Keratinocyte (primary cell): Measurements from ENCODE around the gene NT5M. TPM values are rescaled to one million over a fixed set of nuclear protein-coding genes. Genes with fewer than 3 reads are reported as not detected.

Experiments used
- DNase-seq: peaks from one replicate; pipeline ENCODE4 v3.0.0-alpha.2; 2011; ENCODE audit warnings: low read depth, missing footprints, low spot score
- FAIRE-seq: peaks from 2 replicates; lab custom pipeline; 2011; peaks lifted over from hg19 to GRCh38; lab: Jason Lieb, UNC
- H2AFZ ChIP-seq: 2 replicates; pipeline ENCODE4 v1.6.0; 2012; ENCODE audit warnings: low read length, control low read depth, inconsistent platforms; ENCODE audit not compliant: control insufficient read depth
- H3K27ac ChIP-seq: 2 replicates; pipeline ENCODE4 v1.5.1; 2011; ENCODE audit warnings: low read length; ENCODE audit not compliant: control insufficient read depth, insufficient read depth
- H3K27me3 ChIP-seq: 3 replicates; pipeline ENCODE4 v1.6.0; 2011; ENCODE audit warnings: low read length; ENCODE audit not compliant: control insufficient read depth, insufficient read depth; ENCODE audit errors: extremely low read depth
- H3K36me3 ChIP-seq, 2 experiments: 2 replicates in 1 of 2; 3 replicates in 1 of 2; pipeline ENCODE4 v1.5.1; 2011; ENCODE audit warnings: low read length in 2 of 2, mild to moderate bottlenecking in 1 of 2; ENCODE audit not compliant: control insufficient read depth in 2 of 2, insufficient read depth in 2 of 2; ENCODE audit errors: extremely low read depth in 1 of 2
- H3K4me1 ChIP-seq: 3 replicates; pipeline ENCODE4 v1.5.1; 2011; ENCODE audit warnings: low read length; ENCODE audit not compliant: control insufficient read depth, insufficient read depth; ENCODE audit errors: extremely low read depth
- H3K4me2 ChIP-seq: 3 replicates; pipeline ENCODE4 v1.6.0; 2011; ENCODE audit warnings: low read depth, low read length; ENCODE audit not compliant: control insufficient read depth, insufficient read depth; ENCODE audit errors: extremely low read depth
- H3K4me3 ChIP-seq, 3 experiments: fragments of 200-600 bp in 1 of 3; sonication (generic) in 1 of 3; 2 replicates in 2 of 3; 3 replicates in 1 of 3; pipeline ENCODE4 v1.5.1; 2011 to 2016; ENCODE audit warnings: low read length in 3 of 3, mild to moderate bottlenecking in 3 of 3, control low read depth in 2 of 3, inconsistent platforms in 1 of 3, low read depth in 1 of 3, mixed read lengths in 1 of 3, mixed run types in 1 of 3, moderate library complexity in 1 of 3; ENCODE audit not compliant: control insufficient read depth in 2 of 3, insufficient read depth in 2 of 3; ENCODE audit errors: extremely low read depth in 1 of 3
- H3K79me2 ChIP-seq: 2 replicates; pipeline ENCODE4 v1.6.0; 2012; ENCODE audit warnings: low read length; ENCODE audit not compliant: control insufficient read depth, insufficient read depth
- H3K9ac ChIP-seq: 3 replicates; pipeline ENCODE4 v1.6.0; 2011; ENCODE audit warnings: low read length; ENCODE audit not compliant: control insufficient read depth, insufficient read depth; ENCODE audit errors: extremely low read depth
- H3K9me1 ChIP-seq: 3 replicates; pipeline ENCODE4 v1.6.0; 2011; ENCODE audit warnings: low read length; ENCODE audit not compliant: control insufficient read depth, insufficient read depth; ENCODE audit errors: extremely low read depth
- H3K9me3 ChIP-seq: 2 replicates; pipeline ENCODE4 v1.5.1; 2012; ENCODE audit warnings: low read depth, low read length; ENCODE audit not compliant: control insufficient read depth
- H4K20me1 ChIP-seq: 3 replicates; pipeline ENCODE4 v1.6.0; 2011; ENCODE audit warnings: low read length; ENCODE audit not compliant: control insufficient read depth, insufficient read depth; ENCODE audit errors: extremely low read depth
- CTCF ChIP-seq, 3 experiments: IDR thresholded peaks in 1 of 3; conservative IDR thresholded peaks in 1 of 3; optimal IDR thresholded peaks in 1 of 3; 2 replicates in 2 of 3; 3 replicates in 1 of 3; pipeline versions ENCODE3 to v1.5.1; 2011; ENCODE audit warnings: low read length in 3 of 3, mild to moderate bottlenecking in 3 of 3, moderate library complexity in 2 of 3, control low read depth in 1 of 3, inconsistent platforms in 1 of 3; ENCODE audit not compliant: insufficient read depth in 2 of 3; ENCODE audit errors: extremely low read depth in 1 of 3
- EZH2 ChIP-seq: IDR thresholded peaks from one replicate; pipeline ENCODE4 v1.6.1; 2012; ENCODE audit warnings: inconsistent platforms, mild to moderate bottlenecking, low read length, moderate library complexity
- dilution Hi-C: fragments of 300-500 bp; cut with MboI; formaldehyde crosslinking; loops from one replicate; pipeline ENCODE4 v1.7.0; 2020; ENCODE audit warnings: low sequenced_read_pairs; ENCODE audit not compliant: extremely low pct_ligation_motif_present
- polyA plus RNA-seq, 5 experiments: library from polyadenylated mRNA; depleted of rRNA in 3 of 5; stranded (reverse) in 3 of 5; stranded (forward) in 1 of 5; unstranded in 1 of 5; fragments of >200 nt; gene quantifications; 1 replicate in 1 of 5; 2 replicates in 3 of 5; 3 replicates in 1 of 5; pipeline versions ENCODE4 v1.2.1 to v1.2.3, GENCODE V29; 2011 to 2012; ENCODE audit warnings: missing spikeins in 2 of 5, low read depth in 1 of 5, low replicate concordance in 1 of 5

NT5M gene
- polyA plus RNA-seq, 1 donor (not counting 4 experiments of a cell fraction or from before 2014, with no cell fraction given): 0.16 TPM

- peak within 1 kb of the TSS; percentile 92 for H3K27ac ChIP-seq
- H3K4me1 ChIP-seq: peaks cover 17% of the 10 kb centered on the region
- H3K36me3 ChIP-seq: peaks cover 0 to 2% of the 10 kb centered on the region in 2 experiments
- peak within 1 kb of the TSS; percentile 94 for H2AFZ ChIP-seq
- H3K9ac ChIP-seq: peak within 1 kb of the TSS; percentile 97
- H3K27me3 ChIP-seq: no peaks in the 10 kb centered on the region
- peak within 1 kb of the TSS; percentile 90 for H3K4me2 ChIP-seq
- dilution Hi-C loops: no loop called here
- FAIRE-seq (peak; percentile 80), DNase-seq (peak; percentile 71)
- peaks cover 3% of the 10 kb centered on the region for H3K9me1 ChIP-seq
- TF ChIP-seq EZH2 (no peak), CTCF (optimal IDR thresholded peaks at IDR 0.05 in 1 of 3, IDR thresholded peaks at IDR 0.05 in 1 of 3, conservative IDR thresholded peaks at IDR 0.05 in 1 of 3; ENCODE audit: extremely low read depth in 1 of 3, insufficient read depth in 2 of 3, low read length in 3 of 3) (no peak)
- H3K9me3 ChIP-seq: no peaks in the 10 kb centered on the region
- H3K4me3 ChIP-seq: peak within 1 kb of the TSS; percentile 86 to 98 (median 98)
- H4K20me1 ChIP-seq: peaks cover 6% of the 10 kb centered on the region
- peaks cover 44% of the 10 kb centered on the region for H3K79me2 ChIP-seq
These were observed 22.3 kb upstream of the NT5M start, which contains the start of gene COPS3 for GRCh38 chr17:17280613-17281549. Gene COPS3, minus strand, starts transcription at chr17:17281246. Its CDS starts 60 bp downstream, at chr17:17281186.

DNA sequence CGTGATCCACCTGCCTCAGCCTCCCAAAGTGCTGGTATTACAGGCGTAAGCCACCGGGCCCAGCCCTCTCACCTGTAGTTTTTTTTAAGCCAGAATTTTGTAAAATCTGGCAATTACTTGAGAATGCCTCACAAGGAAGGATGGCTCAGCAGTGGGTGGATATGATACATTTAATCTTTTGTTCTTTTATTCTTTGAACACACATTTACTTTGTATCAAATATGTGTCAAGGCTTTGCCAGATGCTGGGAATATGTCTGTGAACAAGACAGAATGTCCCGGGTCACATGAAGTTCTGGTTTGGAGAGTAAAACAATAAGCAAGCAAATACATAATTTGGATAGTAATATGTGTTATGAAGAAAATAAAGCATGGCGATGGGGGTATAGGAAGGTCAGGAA lies 17.2 kb upstream of the NT5M start:
- H3K36me3 ChIP-seq: no peaks in the 10 kb centered on the region

More for the DNA sequence above, 17.2 kb upstream of the NT5M start:
- Histone ChIP-seq H3K9me1 (no peaks in the 10 kb centered on the region), H3K4me1 (peaks cover 6% of the 10 kb centered on the region), H3K4me3 (no peak overlapping the region), H3K27ac (no peak overlapping the region), H3K9me3 (no peaks in the 10 kb centered on the region), H2AFZ (no peak overlapping the region), H4K20me1 (no peaks in the 10 kb centered on the region), H3K27me3 (no peaks in the 10 kb centered on the region), H3K4me2 (no peak overlapping the region), H3K9ac (no peak overlapping the region), H3K79me2 (no peaks in the 10 kb centered on the region)
- FAIRE-seq (no peak), DNase-seq (no peak)
- TF ChIP-seq CTCF (optimal IDR thresholded peaks at IDR 0.05 in 1 of 3, IDR thresholded peaks at IDR 0.05 in 1 of 3, conservative IDR thresholded peaks at IDR 0.05 in 1 of 3; ENCODE audit: extremely low read depth in 1 of 3, insufficient read depth in 2 of 3, low read length in 3 of 3) (no peak), EZH2 (no peak)
- dilution Hi-C loops: no loop called here
